Ascending aorta (tissue), 2 donors: ENCODE data around the gene ANGEL1. TPM values are rescaled to one million over a fixed set of nuclear protein-coding genes. Genes with fewer than 3 reads are reported as not detected.

Source experiments
- DNase-seq, 2 donors: peaks; one replicate each; pipeline ENCODE4 v3.0.0-alpha.2; 2019; ENCODE audit warnings: low spot score in 2 of 2
- H3K27ac ChIP-seq, 2 donors: fragments of 200-600 bp; sonication (generic); one replicate each; pipeline ENCODE4 v1.5.1; 2016 to 2017; ENCODE audit warnings: mild to moderate bottlenecking in 1 of 2
- H3K27me3 ChIP-seq: fragments of 200-600 bp; sonication (generic); one replicate; pipeline ENCODE4 v1.5.1; 2017
- H3K36me3 ChIP-seq, 2 donors: fragments of 200-600 bp; sonication (generic); one replicate each; pipeline ENCODE4 v1.5.1; 2016
- H3K4me1 ChIP-seq, 2 donors: fragments of 200-600 bp; sonication (generic); one replicate each; pipeline ENCODE4 v1.5.1; 2016 to 2017; ENCODE audit warnings: mild to moderate bottlenecking in 1 of 2
- H3K4me3 ChIP-seq, 2 donors: fragments of 200-600 bp; sonication (generic); one replicate each; pipeline ENCODE4 v1.5.1; 2016 to 2017; ENCODE audit warnings: mild to moderate bottlenecking in 1 of 2
- H3K9me3 ChIP-seq, 2 donors: fragments of 200-600 bp; sonication (generic); one replicate each; pipeline ENCODE4 v1.5.1; 2016
- CTCF ChIP-seq, 3 experiments: fragments of 200-600 bp in 2 of 3; fragments of 450-650 bp in 1 of 3; sonication (generic) in 2 of 3; IDR thresholded peaks; one replicate each; pipeline ENCODE4 v1.5.1; 2016 to 2019; ENCODE audit warnings: antibody characterized with exemption in 3 of 3, mild to moderate bottlenecking in 1 of 3, moderate library complexity in 1 of 3
- intact Hi-C: fragments of 100-400 bp; cut with DNase I; formaldehyde crosslinking; loops from one replicate; pipeline ENCODE4 v1.15.1; 2023
- total RNA-seq: library from RNA; depleted of rRNA; stranded (reverse); fragments of >200 nt; gene quantifications from one replicate; pipeline ENCODE4 v1.1.0, GENCODE V29; 2016

Gene ANGEL1
- total RNA-seq, 1 donor from 2014 or later = 15.5 TPM

GRCh38 chr14:76814726-76815645 is 2.3 kb upstream of the ANGEL1 start:
- no peak for TF ChIP-seq CTCF (IDR thresholded peaks at IDR 0.05)
- Histone ChIP-seq H3K9me3 (no peaks in the 10 kb centered on the region), H3K36me3 (no peaks in the 10 kb centered on the region), H3K4me1 (peaks cover 0 to 6% of the 10 kb centered on the region in 2 donors), H3K27me3 (no peaks in the 10 kb centered on the region), H3K4me3 (no peak overlapping the region), H3K27ac (peak overlapping the region in 1 of 2 donors; percentile 28)
- DNase-seq = no peak
- intact Hi-C loops = loop anchor here (5.0 kb wide), 2 partner anchors 53 to 642 kb away; partner anchors contain the start of genes AHSA1, VASH1 and VIPAS39

- Histone ChIP-seq H3K4me3 (peak overlapping the region; percentile 76 to 88), H3K36me3 (peaks cover 13 to 19% of the 10 kb centered on the region in 2 donors), H3K4me1 (peaks cover 0 to 6% of the 10 kb centered on the region in 2 donors), H3K27ac (peak overlapping the region; percentile 74 to 79), H3K27me3 (no peaks in the 10 kb centered on the region), H3K9me3 (no peaks in the 10 kb centered on the region)
- intact Hi-C loops = loop anchor here (2.0 to 5.0 kb wide), 6 partner anchors 27 to 645 kb away; partner anchors contain the start of genes AHSA1, CIPC, GSTZ1 and POMT2
- DNase-seq = no peak
- TF ChIP-seq CTCF (IDR thresholded peaks at IDR 0.05) = no peak
Measured at GRCh38 chr14:76812093-76812421, 625 bp downstream of the ANGEL1 start.

DNA sequence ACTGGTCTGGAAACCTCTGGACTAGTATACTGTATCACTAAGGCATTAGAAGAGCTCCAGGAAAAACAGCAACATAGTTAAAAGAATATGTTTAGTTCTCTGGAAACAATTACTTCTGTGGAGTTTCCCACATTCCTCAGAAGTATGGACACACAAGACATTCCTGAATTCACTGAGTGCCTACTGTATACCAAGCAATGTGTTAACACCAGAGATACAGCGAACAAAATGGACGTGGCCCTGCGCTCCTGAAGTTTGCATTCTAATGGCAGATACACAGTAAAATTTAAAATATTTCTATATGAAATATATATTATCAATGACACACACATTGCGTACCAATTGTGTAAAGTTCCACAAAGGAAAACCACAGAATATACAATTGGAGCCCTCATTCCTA is 1.1 kb downstream of the ANGEL1 start:
- Histone ChIP-seq H3K27ac (peak overlapping the region; percentile 74 to 79), H3K36me3 (peaks cover 13 to 24% of the 10 kb centered on the region in 2 donors), H3K27me3 (no peaks in the 10 kb centered on the region), H3K4me3 (peak overlapping the region; percentile 76 to 88), H3K4me1 (peaks cover 0 to 6% of the 10 kb centered on the region in 2 donors), H3K9me3 (no peaks in the 10 kb centered on the region)
- DNase-seq = no peak
- no peak for TF ChIP-seq CTCF (IDR thresholded peaks at IDR 0.05)
- intact Hi-C loops = loop anchor here (2.0 to 5.0 kb wide), 3 partner anchors 49 to 646 kb away; partner anchors contain the start of genes AHSA1, VASH1 and VIPAS39

DNA sequence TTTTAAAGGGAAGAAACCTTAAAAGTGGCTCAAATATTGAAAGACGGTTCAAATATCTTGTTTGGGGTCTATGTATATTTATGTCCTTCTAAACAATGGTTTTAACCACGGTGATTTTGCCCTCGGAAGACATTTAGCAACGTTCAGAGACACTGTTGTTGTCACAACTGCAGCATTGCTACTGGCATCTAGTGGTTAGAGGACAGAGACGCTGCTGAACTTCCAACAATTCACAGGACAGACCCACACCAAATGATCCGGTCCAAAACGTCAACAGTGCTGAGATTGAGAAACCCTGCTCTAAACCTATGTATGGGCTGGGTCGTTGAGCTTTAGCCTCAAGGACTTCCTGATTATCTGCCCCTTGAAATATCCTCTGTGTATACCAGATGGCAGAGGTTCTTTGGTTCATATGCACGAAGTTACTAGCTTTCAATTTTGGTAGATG is 1.7 kb downstream of the ANGEL1 start:
- intact Hi-C loops = loop anchor here (2.0 to 5.0 kb wide), 3 partner anchors 49 to 646 kb away; partner anchors contain the start of genes AHSA1, VASH1 and VIPAS39
- peak in 2 of 3 experiments; percentile 31 to 42 for TF ChIP-seq CTCF (IDR thresholded peaks at IDR 0.05)
- Histone ChIP-seq H3K4me1 (peaks cover 0 to 6% of the 10 kb centered on the region in 2 donors), H3K27me3 (no peaks in the 10 kb centered on the region), H3K27ac (no peak overlapping the region), H3K36me3 (peaks cover 18 to 29% of the 10 kb centered on the region in 2 donors), H3K4me3 (peak overlapping the region; percentile 20 to 76), H3K9me3 (no peaks in the 10 kb centered on the region)
- peak in 1 of 2 donors; percentile 69 for DNase-seq

GRCh38 chr14:76810525-76810924 is 2.2 kb downstream of the ANGEL1 start:
- H3K27ac ChIP-seq = no peak overlapping the region
- intact Hi-C loops = loop anchor here (2.0 to 5.0 kb wide), 3 partner anchors 48 to 647 kb away; partner anchors contain the start of genes AHSA1, VASH1 and VIPAS39

More at GRCh38 chr14:76810525-76810924, 2.2 kb downstream of the ANGEL1 start:
- H3K36me3 ChIP-seq = peaks cover 18 to 32% of the 10 kb centered on the region in 2 donors
- peaks cover 0 to 6% of the 10 kb centered on the region in 2 donors for H3K4me1 ChIP-seq
- H3K27me3 ChIP-seq = no peaks in the 10 kb centered on the region
- H3K4me3 ChIP-seq = peak overlapping the region in 1 of 2 donors; percentile 76
- H3K9me3 ChIP-seq = no peaks in the 10 kb centered on the region
- no peak for DNase-seq
- no peak for TF ChIP-seq CTCF (IDR thresholded peaks at IDR 0.05)
